Esophagus muscularis mucosa (tissue), 4 donors: ENCODE measurements around the gene NDUFB1. TPM values are rescaled to one million over a fixed set of nuclear protein-coding genes. Genes with fewer than 3 reads are reported as not detected.

Experiments used
- DNase-seq: peaks from one replicate; pipeline ENCODE4 v3.0.0-alpha.2; 2017; ENCODE audit errors: extremely low spot score
- H3K27ac ChIP-seq, 4 donors: fragments of 200-600 bp; sonication (generic); replicated peaks in 1 of 4; 1 replicate in 3 of 4; 2 replicates in 1 of 4; pipeline ENCODE4 v1.5.1; 2016 to 2019; ENCODE audit warnings: mild to moderate bottlenecking in 1 of 4
- H3K27me3 ChIP-seq, 4 donors: fragments of 200-600 bp; sonication (generic); one replicate each; pipeline versions ENCODE4 v1.5.1 to v1.6.0; 2016 to 2019
- H3K36me3 ChIP-seq, 4 donors: fragments of 200-600 bp; sonication (generic); one replicate each; pipeline ENCODE4 v1.5.1; 2016 to 2019
- H3K4me1 ChIP-seq, 4 donors: fragments of 200-600 bp; sonication (generic); one replicate each; pipeline ENCODE4 v1.5.1; 2016 to 2019
- H3K4me3 ChIP-seq, 4 donors: fragments of 200-600 bp; sonication (generic); 1 replicate in 2 of 4; 2 replicates in 2 of 4; pipeline ENCODE4 v1.5.1; 2016 to 2019; ENCODE audit warnings: mild to moderate bottlenecking in 4 of 4, moderate library complexity in 1 of 4
- H3K9me3 ChIP-seq, 4 donors: fragments of 200-600 bp; sonication (generic); 1 replicate in 3 of 4; 2 replicates in 1 of 4; pipeline ENCODE4 v1.5.1; 2016 to 2019
- EP300 ChIP-seq: sonication (generic); formaldehyde crosslinking; IDR thresholded peaks from one replicate; pipeline ENCODE4 v1.6.1; 2017; ENCODE audit warnings: antibody characterized with exemption
- POLR2A ChIP-seq: fragments of 450-650 bp; IDR thresholded peaks from one replicate; pipeline ENCODE4 v1.6.1; 2017; ENCODE audit warnings: antibody characterized with exemption, moderate library complexity, mild to moderate bottlenecking, low read depth
- POLR2AphosphoS5 ChIP-seq, 2 donors: sonication (generic); formaldehyde crosslinking; IDR thresholded peaks; one replicate each; pipeline ENCODE4 v1.6.1; 2017; ENCODE audit warnings: antibody characterized with exemption in 2 of 2
- WGBS: methylation state at CpG from one replicate; pipeline ENCODE4 v1.1.5; 2018; 5-methylcytosine and 5-hydroxymethylcytosine counted together
- intact Hi-C: fragments of 100-400 bp; cut with DNase I; formaldehyde crosslinking; loops from one replicate; pipeline ENCODE4 v1.15.1; 2023
- total RNA-seq, 4 donors: library from RNA; depleted of rRNA; stranded (reverse); fragments of >200 nt; gene quantifications; one replicate each; pipeline versions ENCODE4 v1.1.0 to v1.2.1, GENCODE V29; 2016
- TF ChIP-seq, protein P1 (sequence below), 3 experiments: fragments of 200-600 bp in 2 of 3; fragments of 450-650 bp in 1 of 3; sonication (generic) in 2 of 3; IDR thresholded peaks; one replicate each; pipeline ENCODE4 v1.5.1; 2017 to 2019; ENCODE audit warnings: antibody characterized with exemption in 3 of 3, mild to moderate bottlenecking in 2 of 3, moderate library complexity in 1 of 3

NDUFB1 gene
- total RNA-seq, 4 donors from 2014 or later, result 197 to 457 (median 369) TPM

DNA sequence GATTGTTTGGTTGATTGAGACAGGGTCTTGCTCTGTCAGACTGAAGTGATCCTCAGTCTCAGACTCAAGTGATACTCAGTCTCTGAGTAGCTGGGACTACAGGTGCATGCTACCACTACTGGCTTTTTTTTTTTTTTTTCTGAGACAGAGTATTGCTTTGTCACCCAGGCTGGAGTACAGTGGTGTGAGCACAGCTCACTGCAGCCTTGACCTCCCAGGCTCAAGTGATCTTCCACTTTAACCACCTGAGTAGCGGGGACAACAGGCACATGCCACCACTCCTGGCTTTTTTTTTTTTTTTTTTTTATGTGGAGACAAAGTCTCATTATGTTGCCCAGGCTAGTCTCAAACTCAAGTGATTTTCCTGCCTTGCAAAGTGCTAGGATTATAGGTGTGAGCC is 32.1 kb upstream of the NDUFB1 start:
- intact Hi-C loops, result no loop called here
- H3K27me3 ChIP-seq, result no peaks in the 10 kb centered on the region
- H3K4me1 ChIP-seq, result no peaks in the 10 kb centered on the region
- 91% methylated on average over 1 of the region's 1 CpG for WGBS
- peaks cover 33 to 79% (median 55%) of the 10 kb centered on the region in 4 donors for H3K36me3 ChIP-seq
- no peak for DNase-seq
- TF ChIP-seq, protein P1, sequence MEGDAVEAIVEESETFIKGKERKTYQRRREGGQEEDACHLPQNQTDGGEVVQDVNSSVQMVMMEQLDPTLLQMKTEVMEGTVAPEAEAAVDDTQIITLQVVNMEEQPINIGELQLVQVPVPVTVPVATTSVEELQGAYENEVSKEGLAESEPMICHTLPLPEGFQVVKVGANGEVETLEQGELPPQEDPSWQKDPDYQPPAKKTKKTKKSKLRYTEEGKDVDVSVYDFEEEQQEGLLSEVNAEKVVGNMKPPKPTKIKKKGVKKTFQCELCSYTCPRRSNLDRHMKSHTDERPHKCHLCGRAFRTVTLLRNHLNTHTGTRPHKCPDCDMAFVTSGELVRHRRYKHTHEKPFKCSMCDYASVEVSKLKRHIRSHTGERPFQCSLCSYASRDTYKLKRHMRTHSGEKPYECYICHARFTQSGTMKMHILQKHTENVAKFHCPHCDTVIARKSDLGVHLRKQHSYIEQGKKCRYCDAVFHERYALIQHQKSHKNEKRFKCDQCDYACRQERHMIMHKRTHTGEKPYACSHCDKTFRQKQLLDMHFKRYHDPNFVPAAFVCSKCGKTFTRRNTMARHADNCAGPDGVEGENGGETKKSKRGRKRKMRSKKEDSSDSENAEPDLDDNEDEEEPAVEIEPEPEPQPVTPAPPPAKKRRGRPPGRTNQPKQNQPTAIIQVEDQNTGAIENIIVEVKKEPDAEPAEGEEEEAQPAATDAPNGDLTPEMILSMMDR (IDR thresholded peaks at IDR 0.05), result no peak
- TF ChIP-seq POLR2A (no peak), EP300 (no peak), POLR2AphosphoS5 (IDR thresholded peaks at IDR 0.05) (no peak)
- no peaks in the 10 kb centered on the region for H3K9me3 ChIP-seq
- H3K4me3 ChIP-seq, result no peak overlapping the region
- H3K27ac ChIP-seq, result no peak overlapping the region

DNA sequence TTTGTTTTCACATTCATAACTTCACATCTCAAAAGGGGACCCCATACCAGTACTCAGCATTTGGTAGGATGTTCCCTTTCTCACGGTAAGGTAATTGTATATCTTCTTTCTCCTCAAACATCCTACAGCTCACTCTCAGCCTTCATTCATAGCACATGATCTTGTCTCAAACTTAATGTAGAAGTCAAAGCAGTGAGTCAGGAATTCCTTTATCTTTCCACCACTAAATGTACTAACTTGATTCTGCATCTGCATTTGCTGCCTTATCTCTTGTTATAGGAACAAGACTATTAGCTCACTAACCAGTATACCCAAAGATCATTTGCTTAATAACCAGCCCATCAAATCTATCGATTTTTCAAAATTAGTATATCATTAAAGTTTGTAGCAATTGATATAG is 23.2 kb upstream of the NDUFB1 start:
- H3K27ac ChIP-seq, result no peak overlapping the region
- H3K9me3 ChIP-seq, result no peaks in the 10 kb centered on the region
- no peak overlapping the region for H3K4me3 ChIP-seq
- intact Hi-C loops, result loop anchor here (10.0 kb wide), 1 partner anchor 310 kb away; no protein-coding TSS in a partner anchor
- no peaks in the 10 kb centered on the region for H3K27me3 ChIP-seq
- no peak for TF ChIP-seq POLR2A
- H3K36me3 ChIP-seq, result peaks cover 52 to 100% (median 80%) of the 10 kb centered on the region in 4 donors
- WGBS, result 86% methylated on average over 2 of the region's 2 CpGs
- no peaks in the 10 kb centered on the region for H3K4me1 ChIP-seq
- DNase-seq, result no peak

DNA sequence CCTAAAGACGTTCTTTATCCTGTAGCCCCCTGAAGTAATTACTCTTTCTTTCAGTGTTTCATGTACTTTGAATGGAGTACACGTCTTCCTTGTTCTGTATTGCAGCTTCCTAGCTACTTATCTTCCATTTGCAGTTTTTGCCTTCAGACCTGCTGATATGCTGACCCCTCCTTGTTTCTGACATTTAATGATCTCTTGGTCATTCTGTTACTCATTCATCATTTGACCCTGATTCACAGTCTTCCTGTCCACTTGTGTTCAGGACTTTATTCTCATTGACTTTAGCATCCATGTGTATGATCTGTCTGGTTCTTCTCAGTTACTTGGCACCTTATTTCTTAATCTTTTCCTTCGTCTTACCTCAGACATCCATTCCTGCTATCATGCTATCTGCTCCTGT is 22.5 kb upstream of the NDUFB1 start:
- intact Hi-C loops, result loop anchor here (10.0 kb wide), 1 partner anchor 311 kb away; no protein-coding TSS in a partner anchor
- H3K36me3 ChIP-seq, result peaks cover 56 to 100% (median 81%) of the 10 kb centered on the region in 4 donors
- DNase-seq, result no peak
- 78% methylated on average over 3 of the region's 3 CpGs for WGBS
- TF ChIP-seq POLR2A, result no peak
- H3K27me3 ChIP-seq, result no peaks in the 10 kb centered on the region
- no peak overlapping the region for H3K4me3 ChIP-seq
- H3K4me1 ChIP-seq, result no peaks in the 10 kb centered on the region
- H3K9me3 ChIP-seq, result no peaks in the 10 kb centered on the region
- no peak overlapping the region for H3K27ac ChIP-seq

DNA sequence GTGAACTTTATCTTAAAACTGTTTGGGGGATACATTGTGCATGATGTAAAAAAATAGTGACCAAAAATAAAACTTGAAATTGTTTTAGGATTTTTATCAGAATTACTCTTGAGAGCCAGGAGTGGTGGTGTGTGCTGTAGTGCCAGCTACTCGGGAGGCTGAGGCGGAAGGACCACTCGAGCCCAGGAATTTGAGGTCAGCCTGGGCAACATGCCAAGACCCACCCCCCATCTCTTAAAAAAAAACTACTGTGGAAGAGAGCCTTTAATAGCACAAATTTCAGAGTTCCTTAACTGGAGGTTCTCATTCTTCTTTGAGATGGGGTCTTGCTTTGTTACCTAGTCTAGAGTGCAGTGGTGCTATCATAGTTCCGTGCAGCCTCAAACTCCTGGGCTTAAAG is 21.8 kb upstream of the NDUFB1 start:
- Histone ChIP-seq H3K4me3 (no peak overlapping the region), H3K4me1 (no peaks in the 10 kb centered on the region), H3K9me3 (no peaks in the 10 kb centered on the region), H3K27me3 (no peaks in the 10 kb centered on the region), H3K36me3 (peaks cover 61 to 100% (median 86%) of the 10 kb centered on the region in 4 donors), H3K27ac (no peak overlapping the region)
- DNase-seq, result no peak
- WGBS, result 76% methylated on average over 4 of the region's 4 CpGs
- no peak for TF ChIP-seq EP300
- no peak for TF ChIP-seq POLR2AphosphoS5 (IDR thresholded peaks at IDR 0.05)
- TF ChIP-seq, protein P1 (IDR thresholded peaks at IDR 0.05), result no peak
- TF ChIP-seq POLR2A, result no peak
- intact Hi-C loops, result loop anchor here (10.0 kb wide), 1 partner anchor 311 kb away; no protein-coding TSS in a partner anchor

DNA sequence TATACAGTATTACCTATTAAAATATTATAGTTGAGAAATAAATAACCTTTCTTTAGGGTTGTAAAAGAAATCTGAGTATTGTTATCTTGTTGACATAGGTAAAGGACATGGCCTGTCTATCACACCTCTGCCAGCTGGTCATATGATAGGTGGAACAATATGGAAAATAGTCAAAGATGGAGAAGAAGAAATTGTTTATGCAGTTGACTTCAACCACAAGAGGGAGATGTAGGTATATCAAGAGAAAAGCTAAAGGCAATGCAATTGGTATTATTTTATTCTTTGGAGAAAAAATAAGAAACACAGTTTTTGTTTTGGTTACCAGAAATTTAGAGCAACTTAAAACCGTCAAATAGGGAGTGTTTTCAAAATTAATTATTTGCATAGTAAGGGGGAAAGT is 13.8 kb upstream of the NDUFB1 start:
- 27% methylated on average over 1 of the region's 1 CpG for WGBS
- TF ChIP-seq POLR2A, result no peak
- TF ChIP-seq, protein P1 (IDR thresholded peaks at IDR 0.05), result peak; percentile 27 to 41 (median 31)
- Histone ChIP-seq H3K4me1 (no peaks in the 10 kb centered on the region), H3K27ac (no peak overlapping the region), H3K4me3 (no peak overlapping the region), H3K27me3 (no peaks in the 10 kb centered on the region), H3K36me3 (peaks cover 45 to 99% (median 77%) of the 10 kb centered on the region in 4 donors), H3K9me3 (no peaks in the 10 kb centered on the region)
- no peak for DNase-seq
- intact Hi-C loops, result no loop called here

DNA sequence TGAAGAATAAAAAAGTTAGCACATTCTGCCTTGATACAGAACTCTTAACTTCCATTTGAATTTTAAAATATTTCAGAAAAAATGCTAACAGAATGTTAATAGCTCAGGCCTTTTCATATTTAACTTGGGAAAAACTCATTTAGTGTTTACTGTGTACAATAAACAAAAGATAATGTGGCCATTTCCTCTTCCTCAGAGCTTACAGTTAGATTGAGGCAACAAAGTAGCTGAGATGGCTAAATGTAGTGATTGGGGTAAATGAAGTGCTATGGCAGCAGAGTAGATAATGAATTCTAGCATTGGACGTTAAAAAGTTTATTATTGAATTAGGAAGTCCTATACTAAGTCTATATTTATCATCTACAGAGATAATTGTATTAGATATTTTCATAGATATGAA is 12.9 kb upstream of the NDUFB1 start:
- H3K4me3 ChIP-seq, result no peak overlapping the region
- no peaks in the 10 kb centered on the region for H3K4me1 ChIP-seq
- intact Hi-C loops, result no loop called here
- no peaks in the 10 kb centered on the region for H3K27me3 ChIP-seq
- no peak for DNase-seq
- H3K9me3 ChIP-seq, result no peaks in the 10 kb centered on the region
- WGBS, result 69% methylated on average over 1 of the region's 1 CpG
- peaks cover 37 to 99% (median 76%) of the 10 kb centered on the region in 4 donors for H3K36me3 ChIP-seq
- H3K27ac ChIP-seq, result no peak overlapping the region
- TF ChIP-seq POLR2A (no peak), POLR2AphosphoS5 (IDR thresholded peaks at IDR 0.05) (no peak), EP300 (no peak)
- TF ChIP-seq, protein P1 (IDR thresholded peaks at IDR 0.05), result no peak
